CD4-positive, alpha-beta T cell treated with Interferon gamma for 1 hour (primary cell): ENCODE results near the gene LGALS3.

Experiments used
- DNase-seq: peaks from one replicate; pipeline ENCODE4 v3.0.0-alpha.2; 2020

The LGALS3 gene

GRCh38 chr14:55192054-55192621 lies 63.1 kb downstream of the LGALS3 start:
- no peak for DNase-seq

GRCh38 chr14:55194656-55195355 lies 65.8 kb downstream of the LGALS3 start:
- DNase-seq, result no peak
